Stimulated activated CD4-positive, alpha-beta T cell treated with anti-CD3 and anti-CD28 coated beads, TNF-alpha, amount 100 ng/mL, for 24 hours (primary cell): Measurements from ENCODE around the gene FEM1B.

Experiments
- DNase-seq, 3 experiments: peaks; one replicate each; pipeline ENCODE4 v3.0.0-alpha.2; 2020; ENCODE audit warnings: low read depth in 3 of 3

Gene FEM1B

GRCh38 chr15:68259883-68260282, 17.7 kb upstream of the FEM1B start:
- no peak for DNase-seq

- DNase-seq = no peak
Measured at GRCh38 chr15:68261241-68261640, 16.3 kb upstream of the FEM1B start.

GRCh38 chr15:68261980-68262379, 15.6 kb upstream of the FEM1B start:
- no peak for DNase-seq

- DNase-seq = no peak
Measured at GRCh38 chr15:68262514-68263356, 14.8 kb upstream of the FEM1B start.

GRCh38 chr15:68264282-68264681, 13.3 kb upstream of the FEM1B start:
- no peak for DNase-seq

- DNase-seq = no peak
Measured at GRCh38 chr15:68265081-68265480, 12.5 kb upstream of the FEM1B start.

GRCh38 chr15:68265674-68266073, 11.9 kb upstream of the FEM1B start:
- DNase-seq = no peak

- DNase-seq = no peak
Measured at GRCh38 chr15:68268405-68268804, 9.1 kb upstream of the FEM1B start.

- no peak for DNase-seq
Measured at GRCh38 chr15:68271854-68272471, 5.6 kb upstream of the FEM1B start.

GRCh38 chr15:68272721-68273271, 4.7 kb upstream of the FEM1B start:
- DNase-seq = no peak

GRCh38 chr15:68274201-68274848, 3.2 kb upstream of the FEM1B start:
- no peak for DNase-seq

- no peak for DNase-seq
Measured at GRCh38 chr15:68275165-68275746, 2.3 kb upstream of the FEM1B start.

- no peak for DNase-seq
Measured at GRCh38 chr15:68276668-68277067, 877 bp upstream of the FEM1B start.

- DNase-seq = no peak
Measured at GRCh38 chr15:68277131-68277602, 378 bp upstream of the FEM1B start.

GRCh38 chr15:68278345-68278594, 725 bp downstream of the FEM1B start:
- no peak for DNase-seq

- no peak for DNase-seq
Measured at GRCh38 chr15:68278595-68279405, 1.3 kb downstream of the FEM1B start.

GRCh38 chr15:68279779-68280753, 2.5 kb downstream of the FEM1B start:
- DNase-seq = no peak

- no peak for DNase-seq
Measured at GRCh38 chr15:68281008-68281407, 3.5 kb downstream of the FEM1B start.

- no peak for DNase-seq
Measured at GRCh38 chr15:68283401-68283800, 5.9 kb downstream of the FEM1B start.

- no peak for DNase-seq
Measured at GRCh38 chr15:68284616-68285258, 7.2 kb downstream of the FEM1B start.
